ENCODE measurements around the gene PRTG. TPM values are rescaled to one million over a fixed set of nuclear protein-coding genes. Genes with fewer than 3 reads are reported as not detected.

The PRTG gene
- total RNA-seq, 1 donor from 2014 or later = 8.6 TPM

DNA sequence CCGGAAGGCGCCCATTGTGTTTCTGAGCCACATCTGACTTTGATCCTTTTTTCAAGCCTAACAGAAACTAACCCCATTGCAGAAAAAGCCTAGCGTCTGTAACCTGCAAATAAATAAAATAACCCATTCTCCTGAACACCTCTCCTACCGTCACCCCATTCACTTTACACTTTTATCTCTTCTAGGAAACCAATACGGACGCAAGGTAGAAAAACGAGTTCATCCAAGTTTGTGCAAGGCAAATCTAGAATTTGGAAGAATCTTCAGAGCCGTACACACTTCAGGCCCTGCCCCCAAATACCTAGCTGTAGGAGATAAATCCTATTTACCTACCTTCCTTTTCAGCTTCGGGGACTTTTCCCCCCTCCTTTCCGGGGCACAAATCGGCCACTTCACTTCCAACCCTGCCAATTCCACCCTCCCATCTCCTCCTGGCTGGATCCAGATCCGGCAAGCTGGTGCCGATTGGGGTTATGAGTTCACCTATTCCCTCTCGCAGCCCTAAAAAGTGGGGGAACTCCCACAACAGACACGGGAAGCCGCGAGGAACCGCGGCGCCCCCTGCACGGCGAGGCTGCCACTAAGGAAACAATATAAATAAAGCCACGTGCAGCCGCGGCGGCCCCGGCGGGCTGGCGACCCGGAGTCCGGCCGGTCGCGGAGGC lies 987 bp downstream of the PRTG start:
- H3K4me1 ChIP-seq = peaks cover 4% of the 10 kb centered on the region
- no peaks in the 10 kb centered on the region for H3K9me3 ChIP-seq
- no peaks in the 10 kb centered on the region for H3K27me3 ChIP-seq
- TF ChIP-seq, protein P1, sequence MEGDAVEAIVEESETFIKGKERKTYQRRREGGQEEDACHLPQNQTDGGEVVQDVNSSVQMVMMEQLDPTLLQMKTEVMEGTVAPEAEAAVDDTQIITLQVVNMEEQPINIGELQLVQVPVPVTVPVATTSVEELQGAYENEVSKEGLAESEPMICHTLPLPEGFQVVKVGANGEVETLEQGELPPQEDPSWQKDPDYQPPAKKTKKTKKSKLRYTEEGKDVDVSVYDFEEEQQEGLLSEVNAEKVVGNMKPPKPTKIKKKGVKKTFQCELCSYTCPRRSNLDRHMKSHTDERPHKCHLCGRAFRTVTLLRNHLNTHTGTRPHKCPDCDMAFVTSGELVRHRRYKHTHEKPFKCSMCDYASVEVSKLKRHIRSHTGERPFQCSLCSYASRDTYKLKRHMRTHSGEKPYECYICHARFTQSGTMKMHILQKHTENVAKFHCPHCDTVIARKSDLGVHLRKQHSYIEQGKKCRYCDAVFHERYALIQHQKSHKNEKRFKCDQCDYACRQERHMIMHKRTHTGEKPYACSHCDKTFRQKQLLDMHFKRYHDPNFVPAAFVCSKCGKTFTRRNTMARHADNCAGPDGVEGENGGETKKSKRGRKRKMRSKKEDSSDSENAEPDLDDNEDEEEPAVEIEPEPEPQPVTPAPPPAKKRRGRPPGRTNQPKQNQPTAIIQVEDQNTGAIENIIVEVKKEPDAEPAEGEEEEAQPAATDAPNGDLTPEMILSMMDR (IDR thresholded peaks at IDR 0.05) = no peak
- no peaks in the 10 kb centered on the region for H3K36me3 ChIP-seq
- H3K27ac ChIP-seq = peak overlapping the region; percentile 73
- peak; percentile 67 for DNase-seq
- intact Hi-C loops (cut with DNase I) = no loop called here
- peak overlapping the region; percentile 77 for H3K4me3 ChIP-seq
- ATAC-seq = peak; percentile 19

DNA sequence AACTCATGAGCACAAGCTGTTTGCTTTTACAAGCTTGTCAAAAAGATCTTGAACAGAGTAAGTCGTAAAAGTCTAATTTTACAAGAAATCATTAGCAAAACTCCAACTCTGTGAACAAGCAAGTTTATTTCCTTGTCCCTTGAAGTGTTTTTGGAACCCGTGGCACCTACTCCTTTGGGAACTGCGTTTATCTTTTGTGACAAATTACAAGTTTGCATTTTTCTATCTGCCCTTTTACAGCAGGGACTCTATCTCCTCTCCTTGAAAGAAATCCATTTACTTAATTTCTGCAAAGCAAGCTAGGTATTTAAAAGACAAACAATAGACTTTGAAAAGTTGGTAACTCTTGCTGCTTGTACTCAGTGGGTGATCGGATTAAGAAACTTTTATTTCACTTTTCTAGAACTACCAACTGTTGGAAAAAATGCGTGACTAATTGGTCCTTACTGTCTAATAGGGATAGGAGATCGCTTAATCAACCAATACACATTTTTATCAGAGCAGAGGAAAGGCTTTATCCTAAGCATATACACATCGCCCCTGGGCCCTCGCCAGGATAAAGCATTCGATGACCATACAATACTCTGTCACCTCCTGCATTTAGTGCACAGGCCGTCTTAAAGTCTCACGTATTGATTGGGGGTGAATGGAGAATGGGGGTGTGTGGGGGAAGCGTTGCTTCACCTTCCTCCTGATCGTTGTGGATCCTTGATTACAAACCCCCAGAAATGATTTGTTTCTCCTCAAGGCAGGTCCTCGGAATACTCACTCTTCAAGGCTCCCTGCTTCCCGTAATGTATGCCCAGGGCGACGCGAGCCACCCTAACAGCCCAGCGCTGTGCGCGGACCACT lies 1.7 kb downstream of the PRTG start:
- no peaks in the 10 kb centered on the region for H3K27me3 ChIP-seq
- H3K9me3 ChIP-seq = no peaks in the 10 kb centered on the region
- DNase-seq (no peak), ATAC-seq (no peak)
- no peaks in the 10 kb centered on the region for H3K36me3 ChIP-seq
- H3K4me1 ChIP-seq = peaks cover 4% of the 10 kb centered on the region
- H3K27ac ChIP-seq = no peak overlapping the region
- H3K4me3 ChIP-seq = peak overlapping the region; percentile 77
- intact Hi-C loops (cut with DNase I) = no loop called here
- TF ChIP-seq, protein P1 (IDR thresholded peaks at IDR 0.05) = no peak

- no peak for ATAC-seq
- DNase-seq = no peak
- Histone ChIP-seq H3K4me3 (peak overlapping the region; percentile 77), H3K4me1 (peaks cover 4% of the 10 kb centered on the region), H3K27ac (no peak overlapping the region), H3K9me3 (no peaks in the 10 kb centered on the region), H3K36me3 (no peaks in the 10 kb centered on the region), H3K27me3 (no peaks in the 10 kb centered on the region)
- intact Hi-C loops (cut with DNase I) = no loop called here
- TF ChIP-seq, protein P1 (IDR thresholded peaks at IDR 0.05) = no peak
Observed at GRCh38 chr15:55740359-55740878, 2.5 kb downstream of the PRTG start.

GRCh38 chr15:55739641-55740040 lies 3.3 kb downstream of the PRTG start:
- intact Hi-C loops (cut with DNase I) = no loop called here
- Histone ChIP-seq H3K4me1 (peaks cover 4% of the 10 kb centered on the region), H3K4me3 (no peak overlapping the region), H3K27me3 (no peaks in the 10 kb centered on the region), H3K36me3 (no peaks in the 10 kb centered on the region), H3K9me3 (no peaks in the 10 kb centered on the region), H3K27ac (no peak overlapping the region)
- ATAC-seq (no peak), DNase-seq (no peak)
- TF ChIP-seq, protein P1 (IDR thresholded peaks at IDR 0.05) = no peak

DNA sequence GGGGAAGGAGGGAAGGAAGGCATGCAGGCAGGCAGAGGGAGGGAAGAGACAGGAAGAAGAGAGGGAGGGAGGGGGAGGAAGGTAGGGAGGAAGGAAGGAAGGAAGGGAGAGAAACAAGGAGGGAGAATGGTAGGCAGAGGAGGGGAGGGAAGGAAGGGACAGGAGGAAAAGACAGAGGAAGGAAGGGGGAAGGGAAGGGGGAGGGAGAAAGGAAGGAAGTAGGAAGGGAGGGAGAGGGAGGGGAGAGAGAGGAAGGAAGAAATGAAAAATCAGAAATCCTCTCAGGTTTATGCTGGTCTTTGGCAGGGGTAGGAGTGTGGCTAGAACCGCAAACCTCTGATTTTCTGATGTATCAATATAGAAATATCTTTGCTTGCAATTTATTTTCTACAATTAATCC lies 4.2 kb downstream of the PRTG start:
- Histone ChIP-seq H3K4me3 (no peak overlapping the region), H3K9me3 (no peaks in the 10 kb centered on the region), H3K27me3 (no peaks in the 10 kb centered on the region), H3K36me3 (no peaks in the 10 kb centered on the region), H3K4me1 (peaks cover 4% of the 10 kb centered on the region), H3K27ac (no peak overlapping the region)
- TF ChIP-seq, protein P1 (IDR thresholded peaks at IDR 0.05) = no peak
- intact Hi-C loops (cut with DNase I) = no loop called here
- ATAC-seq (no peak), DNase-seq (no peak)
